ENCODE data around the gene ECE1.

ECE1 gene

DNA sequence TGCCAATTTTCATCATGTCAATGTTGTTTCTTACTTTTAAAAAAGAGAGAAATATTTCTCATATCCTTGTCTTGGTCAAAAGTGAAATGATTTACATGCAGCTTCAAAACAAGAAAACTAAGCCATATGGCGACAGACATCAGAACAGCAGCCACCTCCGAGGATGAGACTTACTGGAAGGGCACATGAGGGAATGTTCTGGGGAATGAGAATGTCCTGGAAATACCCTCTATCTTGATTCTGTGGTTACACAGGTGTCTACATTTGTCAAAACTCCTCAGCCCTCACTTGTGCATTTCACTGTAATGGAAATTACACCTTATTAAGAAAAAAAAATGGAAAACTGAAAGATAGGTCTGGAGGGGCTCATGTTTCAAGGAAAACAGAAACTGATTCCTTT is 14.2 kb upstream of the ECE1 start:
- Histone ChIP-seq H3K4me3 (ENCODE audit: low read length, poor library complexity, severe bottlenecking) (no peak overlapping the region), H2AFZ (ENCODE audit: low read length) (no peak overlapping the region), H3K79me2 (ENCODE audit: insufficient read depth, low read length) (no peaks in the 10 kb centered on the region; the same call in 1 of the 2 replicates), H4K20me1 (ENCODE audit: insufficient read depth, low read length, poor library complexity, severe bottlenecking) (no peaks in the 10 kb centered on the region), H3K4me1 (ENCODE audit: insufficient read depth, low read length, poor library complexity, severe bottlenecking) (peaks cover 23% of the 10 kb centered on the region), H3F3A (ENCODE audit: low read depth) (no peaks in the 10 kb centered on the region), H3K4me2 (ENCODE audit: low read depth, low read length, poor library complexity, severe bottlenecking) (no peak overlapping the region), H3K9me3 (ENCODE audit: insufficient read depth, low read depth, low read length) (no peaks in the 10 kb centered on the region), H3K36me3 (ENCODE audit: insufficient read depth, low read length) (no peaks in the 10 kb centered on the region), H3K9me2 (replicated peaks; ENCODE audit: low read depth, low read length) (no peaks in the 10 kb centered on the region), H3K27me3 (ENCODE audit: insufficient read depth, low read length, poor library complexity, severe bottlenecking) (no peaks in the 10 kb centered on the region), H3K9ac (ENCODE audit: low read depth, low read length, poor library complexity, severe bottlenecking) (no peak overlapping the region)
- TF ChIP-seq, protein P1, sequence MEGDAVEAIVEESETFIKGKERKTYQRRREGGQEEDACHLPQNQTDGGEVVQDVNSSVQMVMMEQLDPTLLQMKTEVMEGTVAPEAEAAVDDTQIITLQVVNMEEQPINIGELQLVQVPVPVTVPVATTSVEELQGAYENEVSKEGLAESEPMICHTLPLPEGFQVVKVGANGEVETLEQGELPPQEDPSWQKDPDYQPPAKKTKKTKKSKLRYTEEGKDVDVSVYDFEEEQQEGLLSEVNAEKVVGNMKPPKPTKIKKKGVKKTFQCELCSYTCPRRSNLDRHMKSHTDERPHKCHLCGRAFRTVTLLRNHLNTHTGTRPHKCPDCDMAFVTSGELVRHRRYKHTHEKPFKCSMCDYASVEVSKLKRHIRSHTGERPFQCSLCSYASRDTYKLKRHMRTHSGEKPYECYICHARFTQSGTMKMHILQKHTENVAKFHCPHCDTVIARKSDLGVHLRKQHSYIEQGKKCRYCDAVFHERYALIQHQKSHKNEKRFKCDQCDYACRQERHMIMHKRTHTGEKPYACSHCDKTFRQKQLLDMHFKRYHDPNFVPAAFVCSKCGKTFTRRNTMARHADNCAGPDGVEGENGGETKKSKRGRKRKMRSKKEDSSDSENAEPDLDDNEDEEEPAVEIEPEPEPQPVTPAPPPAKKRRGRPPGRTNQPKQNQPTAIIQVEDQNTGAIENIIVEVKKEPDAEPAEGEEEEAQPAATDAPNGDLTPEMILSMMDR (conservative IDR thresholded peaks at IDR 0.05; ENCODE audit: low read length) = no peak
- TF ChIP-seq EZH2phosphoT487 (IDR thresholded peaks at IDR 0.05; ENCODE audit: borderline replicate concordance) = no peak

DNA sequence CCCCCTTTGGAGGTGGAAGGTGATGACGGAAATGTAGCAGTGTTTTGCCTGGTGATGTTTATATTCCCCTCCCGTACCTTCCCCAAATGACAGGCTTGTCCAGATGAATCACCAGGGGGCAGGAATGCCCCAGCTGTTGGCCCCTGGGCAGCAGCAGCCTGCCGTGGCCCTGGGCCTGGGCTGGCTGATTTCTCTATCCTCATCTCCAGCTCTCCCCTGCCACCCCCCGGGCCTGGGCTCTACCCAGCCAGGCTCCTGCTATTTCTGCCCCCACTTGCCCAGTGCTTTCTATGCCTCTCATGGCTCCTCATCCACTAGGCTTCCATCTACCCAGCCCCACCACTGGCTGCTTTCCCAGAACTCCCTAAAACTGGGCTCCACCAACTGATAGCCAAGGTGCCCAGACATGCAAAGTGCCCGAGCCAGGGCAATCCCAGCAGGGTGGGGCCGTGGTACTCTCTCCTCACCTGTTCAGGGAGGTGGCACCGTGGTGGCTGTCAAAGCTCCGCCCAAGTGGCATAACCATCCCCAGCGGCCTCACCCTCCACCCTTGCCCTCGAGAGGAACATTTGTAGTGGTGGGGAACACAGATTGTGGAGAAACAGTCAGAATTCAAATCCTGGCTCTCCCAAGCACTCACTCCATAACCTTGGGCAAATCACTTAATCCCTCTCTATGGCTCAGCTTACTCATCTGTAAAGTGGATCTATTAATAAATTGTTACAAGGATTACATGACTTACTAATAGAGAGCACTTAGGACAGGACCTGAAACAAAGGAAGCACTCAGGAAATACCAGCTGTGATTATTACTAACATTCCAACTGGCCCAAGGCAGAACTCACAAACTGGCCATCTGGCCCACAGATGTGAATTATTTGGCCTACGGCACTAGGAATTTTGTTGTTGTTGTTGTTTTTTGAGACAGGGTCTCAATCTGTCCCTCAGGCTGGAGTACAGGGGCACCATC is 12.8 kb upstream of the ECE1 start:
- Histone ChIP-seq H3K4me3 (ENCODE audit: low read length, poor library complexity, severe bottlenecking) (no peak overlapping the region), H3K4me1 (ENCODE audit: insufficient read depth, low read length, poor library complexity, severe bottlenecking) (peaks cover 26% of the 10 kb centered on the region), H3K79me2 (ENCODE audit: insufficient read depth, low read length) (no peaks in the 10 kb centered on the region; the same call in 1 of the 2 replicates), H3K9me2 (replicated peaks; ENCODE audit: low read depth, low read length) (no peaks in the 10 kb centered on the region), H3K9ac (ENCODE audit: low read depth, low read length, poor library complexity, severe bottlenecking) (no peak overlapping the region), H3K36me3 (ENCODE audit: insufficient read depth, low read length) (no peaks in the 10 kb centered on the region), H3K9me3 (ENCODE audit: insufficient read depth, low read depth, low read length) (no peaks in the 10 kb centered on the region), H3F3A (ENCODE audit: low read depth) (no peaks in the 10 kb centered on the region), H2AFZ (ENCODE audit: low read length) (no peak overlapping the region), H3K4me2 (ENCODE audit: low read depth, low read length, poor library complexity, severe bottlenecking) (no peak overlapping the region), H4K20me1 (ENCODE audit: insufficient read depth, low read length, poor library complexity, severe bottlenecking) (no peaks in the 10 kb centered on the region), H3K27me3 (ENCODE audit: insufficient read depth, low read length, poor library complexity, severe bottlenecking) (no peaks in the 10 kb centered on the region)
- TF ChIP-seq, protein P1 (conservative IDR thresholded peaks at IDR 0.05; ENCODE audit: low read length) = peak; percentile 15; the same call in 1 of the 2 replicates
- no peak for TF ChIP-seq EZH2phosphoT487 (IDR thresholded peaks at IDR 0.05; ENCODE audit: borderline replicate concordance)

- Histone ChIP-seq H3K27me3 (ENCODE audit: insufficient read depth, low read length, poor library complexity, severe bottlenecking) (no peaks in the 10 kb centered on the region), H3K9ac (ENCODE audit: low read depth, low read length, poor library complexity, severe bottlenecking) (no peak overlapping the region), H3K4me1 (ENCODE audit: insufficient read depth, low read length, poor library complexity, severe bottlenecking) (peaks cover 15% of the 10 kb centered on the region), H2AFZ (ENCODE audit: low read length) (no peak overlapping the region), H3K79me2 (ENCODE audit: insufficient read depth, low read length) (no peaks in the 10 kb centered on the region; the same call in 1 of the 2 replicates), H3K4me3 (ENCODE audit: low read length, poor library complexity, severe bottlenecking) (no peak overlapping the region), H3K9me2 (replicated peaks; ENCODE audit: low read depth, low read length) (no peaks in the 10 kb centered on the region), H3F3A (ENCODE audit: low read depth) (no peaks in the 10 kb centered on the region), H3K4me2 (ENCODE audit: low read depth, low read length, poor library complexity, severe bottlenecking) (no peak overlapping the region), H3K36me3 (ENCODE audit: insufficient read depth, low read length) (no peaks in the 10 kb centered on the region), H3K9me3 (ENCODE audit: insufficient read depth, low read depth, low read length) (no peaks in the 10 kb centered on the region), H4K20me1 (ENCODE audit: insufficient read depth, low read length, poor library complexity, severe bottlenecking) (no peaks in the 10 kb centered on the region)
- TF ChIP-seq EZH2phosphoT487 (IDR thresholded peaks at IDR 0.05; ENCODE audit: borderline replicate concordance) = no peak
- TF ChIP-seq, protein P1 (conservative IDR thresholded peaks at IDR 0.05; ENCODE audit: low read length) = no peak
Observed at GRCh38 chr1:21301794-21302440, 11.7 kb upstream of the ECE1 start.
